Endothelial cell (in vitro differentiated cells): ENCODE data around the gene HRH4. TPM values are rescaled to one million over a fixed set of nuclear protein-coding genes. Genes with fewer than 3 reads are reported as not detected.

Experiments
- DNase-seq: peaks from one replicate; pipeline ENCODE4 v3.0.0; 2021; ENCODE audit warnings: low spot score
- H3K27ac Mint-ChIP-seq: one replicate; pipeline ENCODE4 v1.8.0; 2021; ENCODE audit warnings: mixed read lengths, inconsistent platforms; ENCODE audit not compliant: unreplicated experiment
- H3K27me3 Mint-ChIP-seq: one replicate; pipeline ENCODE4 v1.8.0; 2021; ENCODE audit warnings: mild to moderate bottlenecking, moderate library complexity, mixed read lengths, inconsistent platforms; ENCODE audit not compliant: unreplicated experiment
- H3K36me3 Mint-ChIP-seq: one replicate; pipeline ENCODE4 v1.8.0; 2021; ENCODE audit warnings: mild to moderate bottlenecking, low read depth, mixed read lengths, inconsistent platforms; ENCODE audit not compliant: unreplicated experiment
- H3K4me1 Mint-ChIP-seq: one replicate; pipeline ENCODE4 v1.8.0; 2021; ENCODE audit warnings: mild to moderate bottlenecking, mixed read lengths, inconsistent platforms; ENCODE audit not compliant: unreplicated experiment
- H3K4me3 Mint-ChIP-seq: one replicate; pipeline ENCODE4 v1.8.0; 2021; ENCODE audit warnings: mild to moderate bottlenecking, mixed read lengths, inconsistent platforms; ENCODE audit not compliant: unreplicated experiment
- H3K9me3 Mint-ChIP-seq: one replicate; pipeline ENCODE4 v1.8.0; 2021; ENCODE audit warnings: mixed read lengths, inconsistent platforms; ENCODE audit not compliant: unreplicated experiment
- CTCF ChIP-seq: fragments of 200-600 bp; sonication (generic); IDR thresholded peaks from one replicate; pipeline ENCODE4 v1.5.0; 2021; ENCODE audit warnings: antibody characterized with exemption; ENCODE audit not compliant: unreplicated experiment
- total RNA-seq: library from RNA; stranded (reverse); fragmentation: NEBNext Ultra II Directional; extraction: Animal tissue kit (Norgen Biotek cat#: 25700); gene quantifications from one replicate; pipeline ENCODE4 v1.2.1, GENCODE V29; 2021; ENCODE audit not compliant: unreplicated experiment

The HRH4 gene
- total RNA-seq, 1 donor from 2014 or later = not detected

GRCh38 chr18:24429188-24429587 lies 31.2 kb upstream of the HRH4 start:
- no peak for TF ChIP-seq CTCF
- no peaks in the 10 kb centered on the region for H3K27me3 Mint-ChIP-seq
- no peak overlapping the region for H3K4me3 Mint-ChIP-seq
- H3K27ac Mint-ChIP-seq = no peak overlapping the region
- peaks cover 14% of the 10 kb centered on the region for H3K4me1 Mint-ChIP-seq
- H3K9me3 Mint-ChIP-seq = no peaks in the 10 kb centered on the region
- peaks cover 6% of the 10 kb centered on the region for H3K36me3 Mint-ChIP-seq
- no peak for DNase-seq

- Mint-ChIP-seq H3K36me3 (peaks cover 6% of the 10 kb centered on the region), H3K27me3 (no peaks in the 10 kb centered on the region), H3K4me3 (no peak overlapping the region), H3K4me1 (peaks cover 7% of the 10 kb centered on the region), H3K27ac (no peak overlapping the region), H3K9me3 (no peaks in the 10 kb centered on the region)
- no peak for TF ChIP-seq CTCF
- DNase-seq = no peak
Observed at GRCh38 chr18:24432618-24433017, 27.8 kb upstream of the HRH4 start.

- peaks cover 13% of the 10 kb centered on the region for H3K36me3 Mint-ChIP-seq
- H3K4me3 Mint-ChIP-seq = no peak overlapping the region
- no peaks in the 10 kb centered on the region for H3K9me3 Mint-ChIP-seq
- DNase-seq = no peak
- no peaks in the 10 kb centered on the region for H3K4me1 Mint-ChIP-seq
- no peaks in the 10 kb centered on the region for H3K27me3 Mint-ChIP-seq
- TF ChIP-seq CTCF = no peak
- H3K27ac Mint-ChIP-seq = no peak overlapping the region
Observed at GRCh38 chr18:24436939-24437338, 23.5 kb upstream of the HRH4 start.

GRCh38 chr18:24443870-24444269 lies 16.6 kb upstream of the HRH4 start:
- H3K36me3 Mint-ChIP-seq = peaks cover 7% of the 10 kb centered on the region
- no peak overlapping the region for H3K4me3 Mint-ChIP-seq
- H3K27ac Mint-ChIP-seq = no peak overlapping the region
- no peak for TF ChIP-seq CTCF
- no peaks in the 10 kb centered on the region for H3K9me3 Mint-ChIP-seq
- H3K27me3 Mint-ChIP-seq = no peaks in the 10 kb centered on the region
- H3K4me1 Mint-ChIP-seq = no peaks in the 10 kb centered on the region
- no peak for DNase-seq

- no peak for DNase-seq
- peaks cover 9% of the 10 kb centered on the region for H3K36me3 Mint-ChIP-seq
- no peaks in the 10 kb centered on the region for H3K27me3 Mint-ChIP-seq
- H3K4me1 Mint-ChIP-seq = no peaks in the 10 kb centered on the region
- no peak for TF ChIP-seq CTCF
- no peak overlapping the region for H3K4me3 Mint-ChIP-seq
- no peaks in the 10 kb centered on the region for H3K9me3 Mint-ChIP-seq
- no peak overlapping the region for H3K27ac Mint-ChIP-seq
Observed at GRCh38 chr18:24446453-24446852, 14.0 kb upstream of the HRH4 start.
